GM18517 (cell line): ENCODE results near the gene FER.
"Not testable (repeated sequence)": the region's sequence is repeated elsewhere in the genome, so short reads cannot be mapped to it uniquely, and the experiment has no call there.

ENCODE experiments used
- ATAC-seq: cut with Tn5 transposase; IDR thresholded peaks from one replicate; pipeline ENCODE4 v1.9.1; 2021; ENCODE audit warnings: mild to moderate bottlenecking, moderate library complexity; ENCODE audit not compliant: unreplicated experiment

Gene FER

GRCh38 chr5:108876451-108876850, 128.8 kb downstream of the FER start:
- ATAC-seq = no peak

GRCh38 chr5:108878756-108879155, 131.1 kb downstream of the FER start:
- ATAC-seq = no peak

- ATAC-seq = no peak
Measured at GRCh38 chr5:108881133-108881532, 133.4 kb downstream of the FER start.

GRCh38 chr5:108884736-108885135, 137.0 kb downstream of the FER start:
- ATAC-seq = no peak

GRCh38 chr5:108898257-108898656, 150.6 kb downstream of the FER start:
- ATAC-seq = no peak

- ATAC-seq = no peak
Measured at GRCh38 chr5:108898707-108899106, 151.0 kb downstream of the FER start.

- ATAC-seq = not testable (repeated sequence)
Measured at GRCh38 chr5:108899244-108899643, 151.5 kb downstream of the FER start.

GRCh38 chr5:108900668-108901067, 153.0 kb downstream of the FER start:
- no peak for ATAC-seq

GRCh38 chr5:108905805-108906204, 158.1 kb downstream of the FER start:
- ATAC-seq = no peak

GRCh38 chr5:108910627-108911026, 162.9 kb downstream of the FER start:
- ATAC-seq = no peak

- peak; percentile 66 for ATAC-seq
Measured at GRCh38 chr5:108911055-108911454, 163.4 kb downstream of the FER start.

- no peak for ATAC-seq
Measured at GRCh38 chr5:108917596-108917995, 169.9 kb downstream of the FER start.

GRCh38 chr5:108919591-108920326, 172.1 kb downstream of the FER start:
- no peak for ATAC-seq

- ATAC-seq = no peak
Measured at GRCh38 chr5:108924457-108924961, 176.8 kb downstream of the FER start.

GRCh38 chr5:108925073-108925472, 177.4 kb downstream of the FER start:
- ATAC-seq = no peak

- no peak for ATAC-seq
Measured at GRCh38 chr5:108930107-108930506, 182.4 kb downstream of the FER start.

GRCh38 chr5:108935611-108936010, 187.9 kb downstream of the FER start:
- ATAC-seq = no peak

GRCh38 chr5:108937221-108937620, 189.5 kb downstream of the FER start:
- ATAC-seq = no peak

GRCh38 chr5:108940506-108940905, 192.8 kb downstream of the FER start:
- ATAC-seq = no peak

GRCh38 chr5:108941746-108942145, 194.0 kb downstream of the FER start:
- ATAC-seq = no peak

GRCh38 chr5:108942701-108943100, 195.0 kb downstream of the FER start:
- ATAC-seq = no peak

GRCh38 chr5:108945094-108945493, 197.4 kb downstream of the FER start:
- no peak for ATAC-seq

- no peak for ATAC-seq
Measured at GRCh38 chr5:108946008-108946407, 198.3 kb downstream of the FER start.
